OCI-LY3 (cell line): Measurements from ENCODE around the gene ARHGAP27.
"Not testable (repeated sequence)": the region's sequence is repeated elsewhere in the genome, so short reads cannot be mapped to it uniquely, and the experiment has no call there.

ENCODE experiments used
- EZH2phosphoT487 ChIP-seq: fragments of 200-600 bp; shearing (Covaris generic); IDR thresholded peaks from 2 replicates; pipeline ENCODE4 v1.6.1; 2018; ENCODE audit warnings: antibody characterized with exemption, mixed run types, low read depth
- TF ChIP-seq, protein P1 (sequence below): fragments of 200-600, 300-600 bp; sonication (generic); IDR thresholded peaks from 2 replicates; pipeline ENCODE4 v1.5.1; 2014; ENCODE audit warnings: antibody characterized with exemption, low read length, low read depth

DNA sequence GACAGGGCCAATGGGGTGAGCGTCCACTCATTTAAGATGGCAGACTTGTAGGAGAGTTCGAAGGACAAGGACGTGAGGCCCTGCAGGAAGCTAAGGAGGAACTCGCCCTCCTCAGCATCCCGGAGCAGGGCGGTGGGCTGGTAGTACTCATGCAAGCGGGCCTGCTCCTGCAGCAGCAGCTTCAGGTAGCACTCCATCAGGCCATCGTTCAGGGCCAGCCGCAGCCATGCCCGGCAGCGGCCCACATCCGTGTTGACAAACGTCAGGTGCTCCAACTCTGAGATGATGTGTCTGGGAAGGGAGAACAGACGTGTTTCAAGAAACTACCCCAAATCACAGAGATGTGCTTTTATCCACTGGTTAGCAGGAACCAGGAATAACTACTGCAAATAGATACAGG lies 42.8 kb upstream of the ARHGAP27 start:
- TF ChIP-seq, protein P1, sequence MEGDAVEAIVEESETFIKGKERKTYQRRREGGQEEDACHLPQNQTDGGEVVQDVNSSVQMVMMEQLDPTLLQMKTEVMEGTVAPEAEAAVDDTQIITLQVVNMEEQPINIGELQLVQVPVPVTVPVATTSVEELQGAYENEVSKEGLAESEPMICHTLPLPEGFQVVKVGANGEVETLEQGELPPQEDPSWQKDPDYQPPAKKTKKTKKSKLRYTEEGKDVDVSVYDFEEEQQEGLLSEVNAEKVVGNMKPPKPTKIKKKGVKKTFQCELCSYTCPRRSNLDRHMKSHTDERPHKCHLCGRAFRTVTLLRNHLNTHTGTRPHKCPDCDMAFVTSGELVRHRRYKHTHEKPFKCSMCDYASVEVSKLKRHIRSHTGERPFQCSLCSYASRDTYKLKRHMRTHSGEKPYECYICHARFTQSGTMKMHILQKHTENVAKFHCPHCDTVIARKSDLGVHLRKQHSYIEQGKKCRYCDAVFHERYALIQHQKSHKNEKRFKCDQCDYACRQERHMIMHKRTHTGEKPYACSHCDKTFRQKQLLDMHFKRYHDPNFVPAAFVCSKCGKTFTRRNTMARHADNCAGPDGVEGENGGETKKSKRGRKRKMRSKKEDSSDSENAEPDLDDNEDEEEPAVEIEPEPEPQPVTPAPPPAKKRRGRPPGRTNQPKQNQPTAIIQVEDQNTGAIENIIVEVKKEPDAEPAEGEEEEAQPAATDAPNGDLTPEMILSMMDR = not testable (repeated sequence)
- TF ChIP-seq EZH2phosphoT487 = not testable (repeated sequence)
